Prostate gland (tissue), 2 donors: ENCODE data around the gene ALOXE3.

Source experiments
- POLR2A ChIP-seq: fragments of 450-650 bp; IDR thresholded peaks from one replicate; pipeline ENCODE4 v1.6.1; 2016; ENCODE audit warnings: antibody characterized with exemption, mild to moderate bottlenecking
- TF ChIP-seq, protein P1 (sequence below), 4 experiments: fragments of 200-600 bp in 2 of 4; fragments of 450-650 bp in 2 of 4; sonication (generic) in 2 of 4; IDR thresholded peaks; 1 replicate in 3 of 4; 2 replicates in 1 of 4; pipeline ENCODE4 v1.5.1; 2016 to 2019; ENCODE audit warnings: antibody characterized with exemption in 4 of 4, mild to moderate bottlenecking in 2 of 4, moderate library complexity in 2 of 4

DNA sequence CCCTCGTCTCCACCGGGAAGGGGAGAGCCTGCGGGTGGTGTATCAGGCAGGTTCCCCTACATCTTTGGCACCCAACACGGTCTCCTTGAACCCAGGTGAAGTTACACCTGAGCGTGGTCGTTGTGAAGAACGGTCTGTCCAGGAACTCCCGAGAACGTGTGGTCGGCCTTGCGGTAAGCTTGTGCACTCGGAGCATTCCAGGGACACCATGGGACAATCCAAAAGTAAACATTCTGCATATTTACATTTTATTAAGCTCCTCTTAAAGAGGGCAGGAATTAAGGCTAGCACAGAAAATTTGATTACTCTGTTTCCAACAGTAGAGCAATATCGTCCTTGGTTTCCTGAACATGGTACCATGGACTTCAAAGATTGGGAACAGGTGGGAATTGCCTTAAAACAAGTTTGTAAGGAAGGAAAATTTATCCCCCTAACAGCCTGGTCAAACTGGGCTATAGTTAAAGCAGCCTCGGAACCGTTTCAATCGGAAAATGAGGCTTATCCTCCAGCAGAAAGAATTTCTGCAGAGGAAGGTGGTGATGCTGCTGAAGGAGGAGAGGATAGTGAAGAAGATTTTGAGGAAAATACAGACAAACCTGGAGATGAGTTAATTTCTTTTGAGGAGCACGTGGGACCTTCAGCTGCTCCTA, 61.2 kb downstream of the ALOXE3 start:
- no peak for TF ChIP-seq POLR2A
- TF ChIP-seq, protein P1, sequence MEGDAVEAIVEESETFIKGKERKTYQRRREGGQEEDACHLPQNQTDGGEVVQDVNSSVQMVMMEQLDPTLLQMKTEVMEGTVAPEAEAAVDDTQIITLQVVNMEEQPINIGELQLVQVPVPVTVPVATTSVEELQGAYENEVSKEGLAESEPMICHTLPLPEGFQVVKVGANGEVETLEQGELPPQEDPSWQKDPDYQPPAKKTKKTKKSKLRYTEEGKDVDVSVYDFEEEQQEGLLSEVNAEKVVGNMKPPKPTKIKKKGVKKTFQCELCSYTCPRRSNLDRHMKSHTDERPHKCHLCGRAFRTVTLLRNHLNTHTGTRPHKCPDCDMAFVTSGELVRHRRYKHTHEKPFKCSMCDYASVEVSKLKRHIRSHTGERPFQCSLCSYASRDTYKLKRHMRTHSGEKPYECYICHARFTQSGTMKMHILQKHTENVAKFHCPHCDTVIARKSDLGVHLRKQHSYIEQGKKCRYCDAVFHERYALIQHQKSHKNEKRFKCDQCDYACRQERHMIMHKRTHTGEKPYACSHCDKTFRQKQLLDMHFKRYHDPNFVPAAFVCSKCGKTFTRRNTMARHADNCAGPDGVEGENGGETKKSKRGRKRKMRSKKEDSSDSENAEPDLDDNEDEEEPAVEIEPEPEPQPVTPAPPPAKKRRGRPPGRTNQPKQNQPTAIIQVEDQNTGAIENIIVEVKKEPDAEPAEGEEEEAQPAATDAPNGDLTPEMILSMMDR (IDR thresholded peaks at IDR 0.05), result no peak
